Colonic mucosa (tissue), 4 donors: ENCODE measurements around the gene DPP3. TPM values are rescaled to one million over a fixed set of nuclear protein-coding genes. Genes with fewer than 3 reads are reported as not detected.

ENCODE experiments used
- DNase-seq: peaks from one replicate; pipeline ENCODE4 v3.0.0-alpha.2; 2020
- H3K27ac ChIP-seq: fragments of 200-600 bp; one replicate; pipeline ENCODE4 v1.8.0; 2021
- H3K27me3 ChIP-seq: fragments of 200-600 bp; one replicate; pipeline ENCODE4 v1.8.0; 2021
- H3K36me3 ChIP-seq: fragments of 200-600 bp; one replicate; pipeline ENCODE4 v1.8.0; 2021
- H3K4me1 ChIP-seq: fragments of 200-600 bp; one replicate; pipeline ENCODE4 v1.8.0; 2021; ENCODE audit warnings: mild to moderate bottlenecking
- H3K4me3 ChIP-seq: fragments of 200-600 bp; one replicate; pipeline ENCODE4 v1.8.0; 2021
- H3K9ac ChIP-seq, 2 donors: one replicate each; pipeline ENCODE4 v1.7.0; 2013; ENCODE audit warnings: control low read depth in 2 of 2, low read depth in 2 of 2, low read length in 2 of 2
- H3K9me3 ChIP-seq: fragments of 200-600 bp; one replicate; pipeline ENCODE4 v1.8.0; 2021
- CTCF ChIP-seq: fragments of 200-600 bp; IDR thresholded peaks from one replicate; pipeline ENCODE4 v1.8.0; 2022; ENCODE audit warnings: antibody characterized with exemption, mild to moderate bottlenecking
- intact Hi-C: fragments of 100-400 bp; cut with DNase I; formaldehyde crosslinking; loops from one replicate; pipeline ENCODE4 v1.14.1; 2022
- total RNA-seq, 2 donors: library from RNA; stranded (reverse); fragmentation: NEBNext Ultra II Directional in 1 of 2; extraction: Animal tissue kit (Norgen Biotek cat#: 25700) in 1 of 2; gene quantifications; one replicate each; pipeline ENCODE4 v1.2.1, GENCODE V29; 2021
- donor health status: healthy.
- donor health status: DM: no; HTN: no; CAD: no.
- donor health status: DM: no; HTN: no; CAD: no.

The DPP3 gene
- total RNA-seq, 2 donors from 2014 or later = 70.3 to 124 TPM

GRCh38 chr11:66557733-66558326 lies 77.6 kb downstream of the DPP3 start:
- intact Hi-C loops = no loop called here
- Histone ChIP-seq H3K27me3 (no peaks in the 10 kb centered on the region), H3K9ac (no peak overlapping the region), H3K9me3 (no peaks in the 10 kb centered on the region), H3K4me3 (no peak overlapping the region), H3K36me3 (no peaks in the 10 kb centered on the region), H3K4me1 (no peaks in the 10 kb centered on the region), H3K27ac (no peak overlapping the region)
- no peak for DNase-seq
- no peak for TF ChIP-seq CTCF

Other genes starting within 250 kb of the DPP3 start
- 10 to 100 TPM; 19.9 to 35.7 TPM for gene KLC2, start 222.7 kb upstream of the DPP3 start, total RNA-seq
- 100 to 1,000 TPM; 212 to 243 TPM for gene RAB1B, start 211.8 kb upstream of the DPP3 start, total RNA-seq
- gene CNIH2, start 202.3 kb upstream of the DPP3 start, total RNA-seq = under 1 TPM; 0.58 to 0.67 TPM
- gene YIF1A, start 191.3 kb upstream of the DPP3 start, total RNA-seq = 100 to 1,000 TPM in 1 of 2 donors, 10 to 100 TPM in 1; 87.4 to 159 TPM
- under 1 TPM; 0.37 to 0.47 TPM for gene TMEM151A, start 188.5 kb upstream of the DPP3 start, total RNA-seq
- gene CD248, start 163.4 kb upstream of the DPP3 start, total RNA-seq = 1 to 10 TPM; 4.9 to 8.8 TPM
- 10 to 100 TPM; 11.6 to 20.0 TPM for gene RIN1, start 144.0 kb upstream of the DPP3 start, total RNA-seq
- gene BRMS1, start 135.3 kb upstream of the DPP3 start, total RNA-seq = 10 to 100 TPM; 31.1 to 64.6 TPM
- gene B4GAT1, start 132.8 kb upstream of the DPP3 start, total RNA-seq = 10 to 100 TPM; 14.2 to 20.2 TPM
- 10 to 100 TPM; 20.2 to 28.3 TPM for gene SLC29A2, start 108.7 kb upstream of the DPP3 start, total RNA-seq
- gene NPAS4, start 59.4 kb upstream of the DPP3 start, total RNA-seq = under 1 TPM; 0.17 to 0.37 TPM
- gene MRPL11, start 41.6 kb upstream of the DPP3 start, total RNA-seq = 100 to 1,000 TPM in 1 of 2 donors, 10 to 100 TPM in 1; 55.6 to 122 TPM
- 1 to 10 TPM; 3.8 to 3.9 TPM for gene PELI3, start 13.5 kb upstream of the DPP3 start, total RNA-seq
- 10 to 100 TPM; 16.8 to 25.8 TPM for gene BBS1, start 30.2 kb downstream of the DPP3 start, total RNA-seq
- 10 to 100 TPM in 1 of 2 donors, 1 to 10 TPM in 1; 7.7 to 10.7 TPM for gene ZDHHC24, start 65.6 kb downstream of the DPP3 start, total RNA-seq
- gene ACTN3, start 66.5 kb downstream of the DPP3 start, total RNA-seq = under 1 TPM in 1 of 2 donors, not detected in 1; 0.11 TPM
- 10 to 100 TPM in 1 of 2 donors, 1 to 10 TPM in 1; 3.1 to 17.3 TPM for gene CTSF, start 88.2 kb downstream of the DPP3 start, total RNA-seq
- gene CCDC87, start 112.6 kb downstream of the DPP3 start, total RNA-seq = under 1 TPM; 0.53 to 0.62 TPM
- 10 to 100 TPM; 31.2 to 41.4 TPM for gene CCS, start 112.8 kb downstream of the DPP3 start, total RNA-seq
- gene RBM14, start 136.2 kb downstream of the DPP3 start, total RNA-seq = 100 to 1,000 TPM in 1 of 2 donors, 10 to 100 TPM in 1; 36.4 to 110 TPM
- gene RBM4, start 158.3 kb downstream of the DPP3 start, total RNA-seq = 10 to 100 TPM; 95.4 to 99.0 TPM
- gene RBM4B, start 197.5 kb downstream of the DPP3 start, total RNA-seq = 10 to 100 TPM; 14.1 to 16.5 TPM
- gene SPTBN2, start 248.8 kb downstream of the DPP3 start, total RNA-seq = 1 to 10 TPM; 3.7 to 7.1 TPM